ENCODE results near the gene PPM1H.

- no peak for TF ChIP-seq CTCF (IDR thresholded peaks at IDR 0.05)
- TF ChIP-seq FOXM1 (IDR thresholded peaks at IDR 0.05; ENCODE audit: low read depth): no peak
- TF ChIP-seq EZH2phosphoT487 (IDR thresholded peaks at IDR 0.05; ENCODE audit: borderline replicate concordance, low read depth): no peak
- TF ChIP-seq REST (IDR thresholded peaks at IDR 0.05; ENCODE audit: low read depth, low read length): no peak
- no peak for TF ChIP-seq MAX (IDR thresholded peaks at IDR 0.05; ENCODE audit: low read depth)
Observed at GRCh38 chr12:62627181-62627580, 307.8 kb downstream of the PPM1H start.
